IMR-90 (cell line): ENCODE results near the gene PCNP. TPM values are rescaled to one million over a fixed set of nuclear protein-coding genes. Genes with fewer than 3 reads are reported as not detected.
A peak's percentile ranks its signal among the peaks of the same experiment; 100 is the strongest.

ENCODE experiments used
- ATAC-seq: fragments of 200-7000 bp; cut with Tn5 transposase; 2 replicates; pipeline ENCODE4 v1.9.1; 2020; ENCODE audit warnings: low read depth, mild to moderate bottlenecking, moderate library complexity
- BruUV-seq: library from RNA; stranded (reverse); fragments of 400-500 nt; replicated peaks from 2 replicates; lab custom pipeline; 2021; lab: Mats Ljungman, UMichigan
- CTCF ChIA-PET: fragments of 300-600 bp; formaldehyde crosslinking; extraction: SDS; loops from one replicate; lab custom pipeline; 2021; ENCODE audit warnings: antibody characterized with exemption; lab: Yijun Ruan, JAX
- POLR2A ChIA-PET: fragments of 300-600 bp; sonication (Branson Sonifier 250); formaldehyde crosslinking; loops from one replicate; lab custom pipeline; 2022; ENCODE audit warnings: antibody characterized with exemption; ENCODE audit not compliant: unreplicated experiment; lab: Charles Lee
- DNase-seq: peaks from one replicate; pipeline ENCODE4 v3.0.0; 2013
- H2AFZ ChIP-seq: replicated peaks from 2 replicates; pipeline ENCODE3; 2013; ENCODE audit warnings: low read length, mild to moderate bottlenecking; ENCODE audit not compliant: poor library complexity
- H2AK5ac ChIP-seq: 2 replicates; pipeline ENCODE4 v1.6.1; 2013; ENCODE audit warnings: low read depth, low read length, inconsistent platforms
- H2AK9ac ChIP-seq: replicated peaks from 2 replicates; pipeline ENCODE3; 2013; ENCODE audit warnings: mild to moderate bottlenecking, low read depth, low read length, moderate library complexity; ENCODE audit not compliant: poor library complexity
- H2BK120ac ChIP-seq: 2 replicates; pipeline ENCODE4 v1.6.1; 2013; ENCODE audit warnings: low read depth, low read length, inconsistent platforms
- H2BK15ac ChIP-seq: 3 replicates; pipeline ENCODE4 v1.6.1; 2013; ENCODE audit warnings: low read depth, low read length, inconsistent platforms
- H2BK20ac ChIP-seq: 2 replicates; pipeline ENCODE4 v1.6.1; 2013; ENCODE audit warnings: low read depth, mild to moderate bottlenecking, inconsistent platforms, low read length, moderate library complexity
- H2BK5ac ChIP-seq: 2 replicates; pipeline ENCODE4 v1.6.1; 2013; ENCODE audit warnings: mild to moderate bottlenecking, low read depth, low read length, inconsistent platforms; ENCODE audit not compliant: poor library complexity, severe bottlenecking
- H3K14ac ChIP-seq: replicated peaks from 2 replicates; pipeline ENCODE4 v1.6.1; 2013; ENCODE audit warnings: low read depth, low read length, inconsistent platforms
- H3K18ac ChIP-seq: 2 replicates; pipeline ENCODE4 v1.6.1; 2013; ENCODE audit warnings: low read depth, low read length, control low read depth
- H3K23ac ChIP-seq: 2 replicates; pipeline ENCODE4 v1.6.1; 2013; ENCODE audit warnings: low read depth, low read length, inconsistent platforms
- H3K27ac ChIP-seq: 2 replicates; pipeline ENCODE4 v1.5.1; 2013; ENCODE audit warnings: mild to moderate bottlenecking, control low read depth, low read length; ENCODE audit not compliant: insufficient read depth
- H3K27me3 ChIP-seq: 2 replicates; pipeline ENCODE4 v1.6.1; 2013; ENCODE audit warnings: low read length; ENCODE audit not compliant: control insufficient read depth, insufficient read depth
- H3K36me3 ChIP-seq: 2 replicates; pipeline ENCODE4 v1.6.1; 2013; ENCODE audit warnings: low read length, mixed read lengths; ENCODE audit not compliant: control insufficient read depth, insufficient read depth
- H3K4ac ChIP-seq: 2 replicates; pipeline ENCODE4 v1.6.1; 2013; ENCODE audit warnings: low read depth, low read length, inconsistent platforms
- H3K4me1 ChIP-seq: 2 replicates; pipeline ENCODE4 v1.6.1; 2013; ENCODE audit warnings: low read length, mixed read lengths; ENCODE audit not compliant: control insufficient read depth, insufficient read depth
- H3K4me2 ChIP-seq: 2 replicates; pipeline ENCODE4 v1.6.1; 2013; ENCODE audit warnings: low read depth, mild to moderate bottlenecking, control low read depth, low read length, moderate library complexity
- H3K4me3 ChIP-seq: 2 replicates; pipeline ENCODE4 v1.5.1; 2013; ENCODE audit warnings: low read depth, mild to moderate bottlenecking, control low read depth, low read length, moderate library complexity; ENCODE audit not compliant: insufficient read depth
- H3K56ac ChIP-seq: 2 replicates; pipeline ENCODE4 v1.6.1; 2013; ENCODE audit warnings: low read length, inconsistent platforms; ENCODE audit not compliant: insufficient read depth; ENCODE audit errors: extremely low read depth
- H3K79me1 ChIP-seq, 2 experiments: 2 replicates each; pipeline ENCODE4 v1.6.1; 2013; ENCODE audit warnings: low read length in 2 of 2, inconsistent platforms in 1 of 2, low read depth in 1 of 2
- H3K9ac ChIP-seq: 2 replicates; pipeline ENCODE4 v1.6.1; 2013; ENCODE audit warnings: low read depth, low read length, control low read depth
- H3K9me1 ChIP-seq: 2 replicates; pipeline ENCODE4 v1.6.1; 2013; ENCODE audit warnings: low read length, inconsistent platforms; ENCODE audit not compliant: insufficient read depth
- H3K9me3 ChIP-seq: 2 replicates; pipeline ENCODE4 v1.6.1; 2013; ENCODE audit warnings: low read length; ENCODE audit not compliant: control insufficient read depth, insufficient read depth
- H4K20me1 ChIP-seq: 2 replicates; pipeline ENCODE4 v1.6.1; 2013; ENCODE audit warnings: low read length, inconsistent platforms; ENCODE audit not compliant: insufficient read depth
- H4K5ac ChIP-seq: 2 replicates; pipeline ENCODE4 v1.6.1; 2013; ENCODE audit warnings: mild to moderate bottlenecking, low read depth, low read length, control low read depth
- H4K8ac ChIP-seq, 2 experiments: 2 replicates each; pipeline ENCODE4 v1.6.1; 2013; ENCODE audit warnings: low read depth in 2 of 2, low read length in 2 of 2, control low read depth in 1 of 2, inconsistent platforms in 1 of 2
- H4K91ac ChIP-seq: 2 replicates; pipeline ENCODE4 v1.6.1; 2013; ENCODE audit warnings: low read depth, low read length, inconsistent platforms; ENCODE audit not compliant: insufficient read depth
- BHLHE40 ChIP-seq: fragments of 150-350 bp; IDR thresholded peaks from 2 replicates; pipeline ENCODE4 v1.6.1; 2016; ENCODE audit warnings: mild to moderate bottlenecking, low read depth, low read length
- CEBPB ChIP-seq: IDR thresholded peaks from 2 replicates; pipeline ENCODE4 v1.6.1; 2012; ENCODE audit warnings: low read depth, low read length, improper control_type of control experiment
- CHD1 ChIP-seq: IDR thresholded peaks from 2 replicates; pipeline ENCODE4 v1.6.1; 2012; ENCODE audit warnings: low read depth, low read length, improper control_type of control experiment
- FOS ChIP-seq: fragments of 150-350 bp; IDR thresholded peaks from 2 replicates; pipeline ENCODE4 v1.6.1; 2016; ENCODE audit warnings: low read depth, low read length
- MAFK ChIP-seq: IDR thresholded peaks from 2 replicates; pipeline ENCODE4 v1.6.1; 2012; ENCODE audit warnings: low read depth, low read length, improper control_type of control experiment
- MAZ ChIP-seq: IDR thresholded peaks from 2 replicates; pipeline ENCODE4 v1.6.1; 2012; ENCODE audit warnings: low read depth, mild to moderate bottlenecking, low read length, improper control_type of control experiment, moderate library complexity, borderline replicate concordance
- MXI1 ChIP-seq: IDR thresholded peaks from 2 replicates; pipeline ENCODE4 v1.6.1; 2012; ENCODE audit warnings: low read depth, mild to moderate bottlenecking, low read length, moderate library complexity, borderline replicate concordance
- NFE2L2 ChIP-seq: fragments of 150-350 bp; IDR thresholded peaks from 2 replicates; pipeline ENCODE4 v1.6.1; 2016; ENCODE audit warnings: low read depth, mild to moderate bottlenecking, low read length
- POLR2A ChIP-seq: IDR thresholded peaks from 2 replicates; pipeline ENCODE4 v1.6.1; 2012; ENCODE audit warnings: mild to moderate bottlenecking, low read depth, low read length
- RAD21 ChIP-seq: IDR thresholded peaks from 2 replicates; pipeline ENCODE4 v1.6.1; 2012; ENCODE audit warnings: low read length, improper control_type of control experiment
- RCOR1 ChIP-seq: IDR thresholded peaks from 2 replicates; pipeline ENCODE4 v1.6.1; 2012; ENCODE audit warnings: mild to moderate bottlenecking, low read length, improper control_type of control experiment; ENCODE audit not compliant: insufficient replicate concordance
- RFX5 ChIP-seq: IDR thresholded peaks from 2 replicates; pipeline ENCODE4 v1.8.0; 2012; ENCODE audit warnings: low read depth, mild to moderate bottlenecking, low read length, moderate library complexity
- SMC3 ChIP-seq: fragments of 150-350 bp; IDR thresholded peaks from 2 replicates; pipeline ENCODE4 v1.6.1; 2016; ENCODE audit warnings: low read depth, mild to moderate bottlenecking, antibody characterized with exemption, low read length, moderate library complexity
- WGBS, 2 experiments: methylation state at CpG; one replicate each; pipeline versions ENCODE4 v1.1.5 to v1.1.7; 2013; ENCODE audit warnings: missing lambda C conversion rate in 2 of 2; ENCODE audit not compliant: insufficient read length in 1 of 2; ENCODE audit errors: extremely low coverage in 2 of 2; 5-methylcytosine and 5-hydroxymethylcytosine counted together
- dilution Hi-C: fragments of 300-500 bp; cut with HindIII; formaldehyde crosslinking; loops from one replicate; pipeline ENCODE4 v1.14.3; 2018; ENCODE audit warnings: low sequenced_read_pairs; ENCODE audit not compliant: unreplicated experiment
- in situ Hi-C: fragments of 300-500 bp; cut with MboI; formaldehyde crosslinking; loops from 3 replicates; pipeline ENCODE4 v1.14.3; 2019; ENCODE audit warnings: low sequenced_read_pairs, inconsistent platforms, mixed read lengths
- intact Hi-C: fragments of 100-400 bp; cut with micrococcal nuclease; formaldehyde crosslinking; loops from 2 replicates; pipeline ENCODE4 v1.10.0; 2022
- polyA plus RNA-seq, 3 experiments: library from polyadenylated mRNA; depleted of rRNA; stranded (reverse); fragments of >200 nt; gene quantifications; 2 replicates each; pipeline ENCODE4 v1.2.3, GENCODE V29; 2012; ENCODE audit warnings: low replicate concordance in 1 of 3
- total RNA-seq: library from RNA; depleted of rRNA; stranded (reverse); fragments of >200 nt; gene quantifications from 2 replicates; pipeline ENCODE4 v1.2.3, GENCODE V29; 2012
- TF ChIP-seq, protein P1 (sequence below): fragments of 150-350 bp; IDR thresholded peaks from 2 replicates; pipeline ENCODE4 v1.6.1; 2017; ENCODE audit warnings: mild to moderate bottlenecking, antibody characterized with exemption, low read length, low read depth
- TF ChIP-seq, protein P2 (sequence below): fragments of 150-350 bp; IDR thresholded peaks from 2 replicates; pipeline ENCODE4 v1.6.1; 2016; ENCODE audit warnings: low read depth, mild to moderate bottlenecking, low read length, moderate library complexity, borderline replicate concordance
- TF ChIP-seq, protein P3 (sequence below): conservative IDR thresholded peaks from 2 replicates; pipeline ENCODE4 v1.5.1; 2012; ENCODE audit warnings: mild to moderate bottlenecking, low read depth, low read length, improper control_type of control experiment

The PCNP gene
- total and polyA plus RNA-seq, 2 of the 4 experiments (the other 2 are of a cell fraction), result 34.6 to 53.2 TPM

DNA sequence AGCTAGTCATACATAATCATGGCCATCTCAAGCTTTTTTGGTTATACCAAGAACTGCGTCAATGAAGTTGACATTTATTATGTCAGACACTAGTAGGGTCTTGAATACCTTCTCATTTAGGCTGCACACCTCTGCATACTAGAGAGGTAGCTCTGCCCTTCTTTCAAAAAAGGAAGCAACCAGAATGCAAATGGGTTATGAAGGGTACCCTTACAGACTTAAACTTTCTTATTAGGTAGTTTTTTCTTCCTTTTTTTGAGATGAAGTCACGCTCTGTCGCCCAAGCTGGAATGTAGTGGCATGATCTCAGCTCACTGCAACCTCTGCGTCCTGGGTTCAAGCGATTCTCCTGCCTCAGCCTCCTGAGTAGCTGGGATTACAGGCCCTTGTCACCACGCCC lies 3.3 kb downstream of the PCNP start:
- Histone ChIP-seq H4K91ac (no peak overlapping the region), H3K18ac (no peak overlapping the region), H3K4me2 (no peak overlapping the region), H2AK9ac (no peak overlapping the region), H2BK5ac (no peak overlapping the region), H3K4ac (no peak overlapping the region), H2BK20ac (no peak overlapping the region), H4K8ac (no peak overlapping the region), H3K9me3 (no peaks in the 10 kb centered on the region), H2AK5ac (no peak overlapping the region), H4K5ac (no peak overlapping the region), H3K9ac (no peak overlapping the region), H3K4me1 (no peaks in the 10 kb centered on the region), H3K14ac (no peak overlapping the region), H3K4me3 (no peak overlapping the region), H3K27ac (no peak overlapping the region), H3K27me3 (no peaks in the 10 kb centered on the region), H2BK15ac (no peak overlapping the region), H3K79me1 (peaks cover 5 to 19% of the 10 kb centered on the region in 2 experiments; a peak in 3 of 4 replicates), H3K23ac (peak overlapping the region; percentile 89), H3K9me1 (no peaks in the 10 kb centered on the region), H3K56ac (no peak overlapping the region), H2AFZ (no peak overlapping the region), H2BK120ac (no peak overlapping the region), H3K36me3 (peaks cover 15% of the 10 kb centered on the region), H4K20me1 (peaks cover 34% of the 10 kb centered on the region)
- dilution Hi-C loops, result no loop called here
- ChIA-PET POLR2A (no interaction called here), CTCF (interaction anchor here (0.7 kb wide), 1 partner anchor 12 kb away, joined by 3 read pairs; no protein-coding TSS in a partner anchor)
- intact Hi-C loops, result loop anchor here (5.0 kb wide), 1 partner anchor 75 kb away; no protein-coding TSS in a partner anchor
- DNase-seq, result no peak
- no peak for TF ChIP-seq MAFK
- TF ChIP-seq, protein P1, sequence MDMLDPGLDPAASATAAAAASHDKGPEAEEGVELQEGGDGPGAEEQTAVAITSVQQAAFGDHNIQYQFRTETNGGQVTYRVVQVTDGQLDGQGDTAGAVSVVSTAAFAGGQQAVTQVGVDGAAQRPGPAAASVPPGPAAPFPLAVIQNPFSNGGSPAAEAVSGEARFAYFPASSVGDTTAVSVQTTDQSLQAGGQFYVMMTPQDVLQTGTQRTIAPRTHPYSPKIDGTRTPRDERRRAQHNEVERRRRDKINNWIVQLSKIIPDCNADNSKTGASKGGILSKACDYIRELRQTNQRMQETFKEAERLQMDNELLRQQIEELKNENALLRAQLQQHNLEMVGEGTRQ, result no peak
- TF ChIP-seq POLR2A, result no peak
- TF ChIP-seq, protein P2, sequence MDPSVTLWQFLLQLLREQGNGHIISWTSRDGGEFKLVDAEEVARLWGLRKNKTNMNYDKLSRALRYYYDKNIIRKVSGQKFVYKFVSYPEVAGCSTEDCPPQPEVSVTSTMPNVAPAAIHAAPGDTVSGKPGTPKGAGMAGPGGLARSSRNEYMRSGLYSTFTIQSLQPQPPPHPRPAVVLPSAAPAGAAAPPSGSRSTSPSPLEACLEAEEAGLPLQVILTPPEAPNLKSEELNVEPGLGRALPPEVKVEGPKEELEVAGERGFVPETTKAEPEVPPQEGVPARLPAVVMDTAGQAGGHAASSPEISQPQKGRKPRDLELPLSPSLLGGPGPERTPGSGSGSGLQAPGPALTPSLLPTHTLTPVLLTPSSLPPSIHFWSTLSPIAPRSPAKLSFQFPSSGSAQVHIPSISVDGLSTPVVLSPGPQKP, result no peak
- no peak for TF ChIP-seq RAD21
- TF ChIP-seq RFX5, result no peak
- TF ChIP-seq BHLHE40, result no peak
- TF ChIP-seq CHD1, result no peak
- no peak for TF ChIP-seq FOS
- no peak for TF ChIP-seq MAZ
- no peak for TF ChIP-seq CEBPB
- no peak for TF ChIP-seq MXI1
- no peak for TF ChIP-seq SMC3
- no peak for TF ChIP-seq RCOR1
- no peak for TF ChIP-seq NFE2L2
- TF ChIP-seq, protein P3, sequence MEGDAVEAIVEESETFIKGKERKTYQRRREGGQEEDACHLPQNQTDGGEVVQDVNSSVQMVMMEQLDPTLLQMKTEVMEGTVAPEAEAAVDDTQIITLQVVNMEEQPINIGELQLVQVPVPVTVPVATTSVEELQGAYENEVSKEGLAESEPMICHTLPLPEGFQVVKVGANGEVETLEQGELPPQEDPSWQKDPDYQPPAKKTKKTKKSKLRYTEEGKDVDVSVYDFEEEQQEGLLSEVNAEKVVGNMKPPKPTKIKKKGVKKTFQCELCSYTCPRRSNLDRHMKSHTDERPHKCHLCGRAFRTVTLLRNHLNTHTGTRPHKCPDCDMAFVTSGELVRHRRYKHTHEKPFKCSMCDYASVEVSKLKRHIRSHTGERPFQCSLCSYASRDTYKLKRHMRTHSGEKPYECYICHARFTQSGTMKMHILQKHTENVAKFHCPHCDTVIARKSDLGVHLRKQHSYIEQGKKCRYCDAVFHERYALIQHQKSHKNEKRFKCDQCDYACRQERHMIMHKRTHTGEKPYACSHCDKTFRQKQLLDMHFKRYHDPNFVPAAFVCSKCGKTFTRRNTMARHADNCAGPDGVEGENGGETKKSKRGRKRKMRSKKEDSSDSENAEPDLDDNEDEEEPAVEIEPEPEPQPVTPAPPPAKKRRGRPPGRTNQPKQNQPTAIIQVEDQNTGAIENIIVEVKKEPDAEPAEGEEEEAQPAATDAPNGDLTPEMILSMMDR, result no peak
- in situ Hi-C loops, result no loop called here
- no peak for ATAC-seq
- TSS peak; percentile 7 for BruUV-seq
- 100% methylated on average over 2 of the region's 6 CpGs; no CpG with 5 or more reads in 1 of the 2 experiments for WGBS, 2 experiments
